ENCODE measurements around the gene LCN10. TPM values are rescaled to one million over a fixed set of nuclear protein-coding genes. Genes with fewer than 3 reads are reported as not detected.

Gene LCN10
- total and polyA plus RNA-seq, 10 of the 15 experiments (the other 5 are each of a cell fraction or from before 2014, with no cell fraction given), result 0.06 to 1.3 (median 0.21) TPM; not detected in 1

DNA sequence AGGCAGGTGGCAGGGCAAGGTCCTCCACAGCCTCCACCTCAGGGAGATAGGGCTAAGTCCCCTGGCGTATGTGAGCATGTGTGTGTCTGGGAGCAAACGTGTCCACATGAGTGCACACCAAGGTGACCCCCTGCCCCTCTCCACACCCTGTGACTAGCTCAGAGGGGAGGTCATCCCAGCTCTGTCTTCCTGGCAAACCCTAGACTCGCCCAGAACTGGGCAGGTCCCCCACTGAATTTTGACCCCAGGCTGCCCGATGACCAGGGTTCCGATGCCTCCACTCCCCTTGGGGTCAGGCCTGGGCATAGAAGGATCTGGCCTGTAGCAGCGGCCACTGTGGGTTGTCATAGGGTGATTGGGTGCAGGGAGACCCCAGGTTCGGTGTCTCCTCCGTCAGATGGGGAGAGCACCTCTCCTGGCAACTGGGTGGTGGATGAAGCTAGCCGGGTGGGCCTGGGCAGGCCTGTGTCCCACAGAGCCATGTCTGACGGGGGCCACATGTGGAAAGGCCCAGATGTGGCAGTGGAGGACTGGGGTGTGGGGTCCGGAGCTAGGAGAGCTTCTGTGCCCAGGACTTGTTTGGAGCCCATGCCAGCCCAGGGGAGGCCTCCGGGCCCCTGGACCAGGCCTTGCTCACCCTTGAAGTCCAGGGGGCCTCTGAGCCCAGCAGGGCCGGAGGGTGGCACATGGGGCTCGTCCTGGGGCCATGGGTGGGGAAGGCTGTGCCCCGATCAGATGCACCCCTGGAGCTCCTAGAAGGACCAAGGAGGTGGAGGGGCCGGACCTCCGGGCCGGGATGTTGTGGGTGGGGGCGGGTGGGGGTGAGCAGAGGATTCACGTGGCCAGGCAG lies 24.2 kb downstream of the LCN10 start:
- FAIRE-seq, result no peak
- ChIA-PET SMC1A (ENCODE audit: uncharacterized antibody, unreplicated experiment) (interaction anchor here (0.5 to 1.3 kb wide), 3 partner anchors 8 to 42 kb away, joined by 3 read pairs; no protein-coding TSS in a partner anchor), POLR2A (interaction anchor here (0.5 kb wide), 1 partner anchor 549 kb away, joined by 3 read pairs; no protein-coding TSS in a partner anchor), RAD21 (ENCODE audit: unreplicated experiment) (no interaction called here), CTCF (no interaction called here)
- H2AFZ ChIP-seq (ENCODE audit: control insufficient read depth, low read depth, low read length), result no peak overlapping the region
- 56% methylated on average over 12 of the region's 20 CpGs for WGBS (ENCODE audit: insufficient coverage, insufficient replicate concordance, low lambda C conversion rate, missing lambda C conversion rate)
- no peak for TF ChIP-seq JUNB (IDR thresholded peaks at IDR 0.05)
- TF ChIP-seq, protein P1, sequence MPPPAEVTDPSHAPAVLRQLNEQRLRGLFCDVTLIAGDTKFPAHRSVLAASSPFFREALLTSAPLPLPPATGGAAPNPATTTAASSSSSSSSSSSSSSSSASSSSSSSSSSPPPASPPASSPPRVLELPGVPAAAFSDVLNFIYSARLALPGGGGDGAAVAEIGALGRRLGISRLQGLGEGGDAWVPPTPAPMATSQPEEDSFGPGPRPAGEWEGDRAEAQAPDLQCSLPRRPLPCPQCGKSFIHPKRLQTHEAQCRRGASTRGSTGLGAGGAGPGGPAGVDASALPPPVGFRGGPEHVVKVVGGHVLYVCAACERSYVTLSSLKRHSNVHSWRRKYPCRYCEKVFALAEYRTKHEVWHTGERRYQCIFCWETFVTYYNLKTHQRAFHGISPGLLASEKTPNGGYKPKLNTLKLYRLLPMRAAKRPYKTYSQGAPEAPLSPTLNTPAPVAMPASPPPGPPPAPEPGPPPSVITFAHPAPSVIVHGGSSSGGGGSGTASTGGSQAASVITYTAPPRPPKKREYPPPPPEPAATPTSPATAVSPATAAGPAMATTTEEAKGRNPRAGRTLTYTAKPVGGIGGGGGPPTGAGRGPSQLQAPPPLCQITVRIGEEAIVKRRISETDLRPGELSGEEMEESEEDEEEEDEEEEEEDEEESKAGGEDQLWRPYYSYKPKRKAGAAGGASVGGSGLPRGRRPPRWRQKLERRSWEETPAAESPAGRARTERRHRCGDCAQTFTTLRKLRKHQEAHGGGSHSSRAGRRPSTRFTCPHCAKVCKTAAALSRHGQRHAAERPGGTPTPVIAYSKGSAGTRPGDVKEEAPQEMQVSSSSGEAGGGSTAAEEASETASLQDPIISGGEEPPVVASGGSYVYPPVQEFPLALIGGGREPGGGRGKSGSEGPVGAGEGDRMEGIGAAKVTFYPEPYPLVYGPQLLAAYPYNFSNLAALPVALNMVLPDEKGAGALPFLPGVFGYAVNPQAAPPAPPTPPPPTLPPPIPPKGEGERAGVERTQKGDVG (CRISPR knock-in tag; IDR thresholded peaks at IDR 0.05), result no peak
- TF ChIP-seq POLR2AphosphoS5 (IDR thresholded peaks at IDR 0.05; ENCODE audit: low read length), result no peak
- no peak for TF ChIP-seq RUNX3 (IDR thresholded peaks at IDR 0.05; ENCODE audit: low read length)
- TF ChIP-seq, protein P2, sequence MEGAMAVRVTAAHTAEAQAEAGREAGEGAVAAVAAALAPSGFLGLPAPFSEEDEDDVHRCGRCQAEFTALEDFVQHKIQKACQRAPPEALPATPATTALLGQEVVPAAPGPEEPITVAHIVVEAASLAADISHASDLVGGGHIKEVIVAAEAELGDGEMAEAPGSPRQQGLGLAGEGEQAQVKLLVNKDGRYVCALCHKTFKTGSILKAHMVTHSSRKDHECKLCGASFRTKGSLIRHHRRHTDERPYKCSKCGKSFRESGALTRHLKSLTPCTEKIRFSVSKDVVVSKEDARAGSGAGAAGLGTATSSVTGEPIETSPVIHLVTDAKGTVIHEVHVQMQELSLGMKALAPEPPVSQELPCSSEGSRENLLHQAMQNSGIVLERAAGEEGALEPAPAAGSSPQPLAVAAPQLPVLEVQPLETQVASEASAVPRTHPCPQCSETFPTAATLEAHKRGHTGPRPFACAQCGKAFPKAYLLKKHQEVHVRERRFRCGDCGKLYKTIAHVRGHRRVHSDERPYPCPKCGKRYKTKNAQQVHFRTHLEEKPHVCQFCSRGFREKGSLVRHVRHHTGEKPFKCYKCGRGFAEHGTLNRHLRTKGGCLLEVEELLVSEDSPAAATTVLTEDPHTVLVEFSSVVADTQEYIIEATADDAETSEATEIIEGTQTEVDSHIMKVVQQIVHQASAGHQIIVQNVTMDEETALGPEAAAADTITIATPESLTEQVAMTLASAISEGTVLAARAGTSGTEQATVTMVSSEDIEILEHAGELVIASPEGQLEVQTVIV (IDR thresholded peaks at IDR 0.05; ENCODE audit: borderline replicate concordance, partially characterized antibody), result no peak
- TF ChIP-seq PML (IDR thresholded peaks at IDR 0.05; ENCODE audit: low read length), result no peak
- TF ChIP-seq, protein P3, sequence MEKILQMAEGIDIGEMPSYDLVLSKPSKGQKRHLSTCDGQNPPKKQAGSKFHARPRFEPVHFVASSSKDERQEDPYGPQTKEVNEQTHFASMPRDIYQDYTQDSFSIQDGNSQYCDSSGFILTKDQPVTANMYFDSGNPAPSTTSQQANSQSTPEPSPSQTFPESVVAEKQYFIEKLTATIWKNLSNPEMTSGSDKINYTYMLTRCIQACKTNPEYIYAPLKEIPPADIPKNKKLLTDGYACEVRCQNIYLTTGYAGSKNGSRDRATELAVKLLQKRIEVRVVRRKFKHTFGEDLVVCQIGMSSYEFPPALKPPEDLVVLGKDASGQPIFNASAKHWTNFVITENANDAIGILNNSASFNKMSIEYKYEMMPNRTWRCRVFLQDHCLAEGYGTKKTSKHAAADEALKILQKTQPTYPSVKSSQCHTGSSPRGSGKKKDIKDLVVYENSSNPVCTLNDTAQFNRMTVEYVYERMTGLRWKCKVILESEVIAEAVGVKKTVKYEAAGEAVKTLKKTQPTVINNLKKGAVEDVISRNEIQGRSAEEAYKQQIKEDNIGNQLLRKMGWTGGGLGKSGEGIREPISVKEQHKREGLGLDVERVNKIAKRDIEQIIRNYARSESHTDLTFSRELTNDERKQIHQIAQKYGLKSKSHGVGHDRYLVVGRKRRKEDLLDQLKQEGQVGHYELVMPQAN (conservative IDR thresholded peaks at IDR 0.05), result no peak
- no peak for TF ChIP-seq TAF1 (IDR thresholded peaks at IDR 0.05; ENCODE audit: borderline replicate concordance, low read depth, low read length)
- TF ChIP-seq ZBED1 (IDR thresholded peaks at IDR 0.05; ENCODE audit: borderline replicate concordance), result no peak
- no peak for TF ChIP-seq NRF1 (conservative IDR thresholded peaks at IDR 0.05; ENCODE audit: low read depth, low read length)
- no peak for TF ChIP-seq RB1 (IDR thresholded peaks at IDR 0.05; ENCODE audit: borderline replicate concordance)
- TF ChIP-seq MYC (IDR thresholded peaks at IDR 0.05; ENCODE audit: insufficient read depth, insufficient read length, insufficient replicate concordance, low read length, severe bottlenecking), result no peak
- no peak for TF ChIP-seq FOXM1 (IDR thresholded peaks at IDR 0.05; ENCODE audit: low read depth, low read length)
- TF ChIP-seq EED (IDR thresholded peaks at IDR 0.05; ENCODE audit: low read depth), result no peak
- peak; percentile 6; the same call in 2 of the 3 replicates for ATAC-seq
- peaks cover 0 to 2% of the 10 kb centered on the region in 2 experiments; a peak in 3 of 4 replicates for H3K27me3 ChIP-seq (replicated peaks in 1 of 2; ENCODE audit: control insufficient read depth in 2 of 2, insufficient read depth in 2 of 2, low read length in 1 of 2)
- intact Hi-C loops (cut with micrococcal nuclease; ENCODE audit: unreplicated experiment) (no loop called here), in situ Hi-C loops (cut with MboI) (no loop called here)
- H3K4me2 ChIP-seq (ENCODE audit: control insufficient read depth, insufficient read depth), result no peak overlapping the region
- no peaks in the 10 kb centered on the region for H4K20me1 ChIP-seq (ENCODE audit: control insufficient read depth, insufficient read depth)
- H3K79me2 ChIP-seq (ENCODE audit: control insufficient read depth, insufficient read depth, low read length), result no peaks in the 10 kb centered on the region
- no peak for DNase-seq (ENCODE audit: low read depth, low spot score)
- no peaks in the 10 kb centered on the region for H3K4me1 ChIP-seq (ENCODE audit: control insufficient read depth, insufficient read depth, low read length)
- H3K27ac ChIP-seq (ENCODE audit: control insufficient read depth, insufficient read depth), result no peak overlapping the region
- no peak overlapping the region for H3K4me3 ChIP-seq
- H3K36me3 ChIP-seq (ENCODE audit: control insufficient read depth in 2 of 2, insufficient read depth in 2 of 2, low read length in 1 of 2), result peaks cover 1 to 11% of the 10 kb centered on the region in 2 experiments; a peak in 3 of 4 replicates
- no peaks in the 10 kb centered on the region for H3K9me3 ChIP-seq (replicated peaks; ENCODE audit: control insufficient read depth, insufficient read depth, low read length)
- BruUV-seq (replicated peaks), result no TSS peak
- H3K9ac ChIP-seq (ENCODE audit: control insufficient read depth, insufficient read depth, low read length), result no peak overlapping the region

Data from GM12878 (cell line).